ACC112 (cell line): ENCODE measurements around the gene NRG4.
A peak's percentile ranks its signal among the peaks of the same experiment; 100 is the strongest.

Experiments
- H2AFZ ChIP-seq: fragments of 200-600 bp; sonication (generic); one replicate; pipeline ENCODE4 v1.6.0; 2017; ENCODE audit warnings: antibody characterized with exemption, low read length; ENCODE audit not compliant: unreplicated experiment
- H3K27ac ChIP-seq: fragments of 200-600 bp; sonication (generic); 2 replicates; pipeline ENCODE4 v1.5.1; 2014; ENCODE audit warnings: low read depth, mild to moderate bottlenecking, antibody characterized with exemption, low read length, moderate library complexity
- H3K27me3 ChIP-seq: fragments of 200-600 bp; sonication (generic); 2 replicates; pipeline ENCODE4 v1.6.1; 2014; ENCODE audit warnings: mild to moderate bottlenecking, antibody characterized with exemption, low read length, moderate library complexity, mixed read lengths; ENCODE audit not compliant: insufficient read depth
- H3K36me3 ChIP-seq: fragments of 200-600 bp; sonication (generic); 2 replicates; pipeline ENCODE4 v1.6.1; 2016; ENCODE audit warnings: mild to moderate bottlenecking, antibody characterized with exemption, low read length, moderate library complexity, mixed read lengths; ENCODE audit not compliant: insufficient read depth
- H3K4me1 ChIP-seq: fragments of 200-600 bp; sonication (generic); one replicate; pipeline ENCODE4 v1.6.1; 2016; ENCODE audit warnings: low read length, mixed read lengths; ENCODE audit not compliant: insufficient read depth, unreplicated experiment, control insufficient read depth
- H3K4me3 ChIP-seq: fragments of 200-600 bp; sonication (generic); 2 replicates; pipeline ENCODE4 v1.5.1; 2014; ENCODE audit warnings: mild to moderate bottlenecking, low read depth, low read length
- H3K79me2 ChIP-seq: fragments of 200-600 bp; sonication (generic); one replicate; pipeline ENCODE4 v1.6.0; 2016; ENCODE audit warnings: low read length; ENCODE audit not compliant: control insufficient read depth, unreplicated experiment, insufficient read depth

The NRG4 gene

DNA sequence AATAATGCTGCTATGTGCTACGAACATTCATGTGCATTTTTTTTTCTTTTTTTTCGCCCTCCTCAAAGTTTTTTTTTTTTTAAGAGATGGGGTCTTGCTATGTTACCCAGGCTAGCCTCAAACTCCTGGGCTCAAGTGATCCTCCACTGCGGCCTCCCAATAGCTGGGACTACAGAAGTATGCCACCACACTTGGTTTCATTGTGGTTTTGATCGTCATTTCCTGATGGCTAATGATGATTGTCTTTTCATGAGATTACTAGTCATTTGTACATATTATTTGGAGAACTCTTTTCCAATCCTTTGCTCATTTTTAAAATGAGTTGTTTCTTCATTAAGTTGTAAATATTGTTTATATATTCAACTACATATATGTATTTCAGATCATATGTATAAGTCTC lies 59.7 kb downstream of the NRG4 start:
- no peaks in the 10 kb centered on the region for H3K79me2 ChIP-seq
- H3K4me3 ChIP-seq: no peak overlapping the region
- peaks cover 3% of the 10 kb centered on the region for H3K4me1 ChIP-seq
- no peak overlapping the region for H2AFZ ChIP-seq
- no peaks in the 10 kb centered on the region for H3K36me3 ChIP-seq
- H3K27me3 ChIP-seq: no peaks in the 10 kb centered on the region
- H3K27ac ChIP-seq: no peak overlapping the region

DNA sequence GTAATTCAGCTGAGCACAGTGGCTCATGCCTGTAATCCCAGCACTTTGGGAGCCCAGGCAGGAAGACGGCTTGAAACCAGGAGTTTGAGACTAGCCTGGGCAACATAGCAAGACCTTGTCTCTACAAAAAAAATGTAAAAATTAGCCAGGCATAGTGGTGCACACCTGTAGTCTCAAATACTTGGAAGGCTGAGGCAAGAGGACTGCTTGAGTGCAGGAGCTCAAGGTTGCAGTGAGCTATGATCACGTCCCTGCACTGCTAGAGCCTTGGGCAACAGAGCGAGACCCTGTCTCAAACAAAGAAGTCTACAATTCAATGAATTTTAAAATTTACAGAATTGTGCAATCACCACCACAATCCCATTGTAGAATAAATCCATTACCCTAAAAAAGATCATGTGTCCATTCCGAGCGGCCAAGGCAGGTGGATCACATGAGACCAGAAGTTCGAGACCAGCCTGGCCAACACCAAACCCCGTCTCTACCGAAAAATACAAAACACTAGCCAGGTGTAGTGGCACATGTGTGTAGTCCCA lies 63.4 kb downstream of the NRG4 start:
- Histone ChIP-seq H3K4me3 (no peak overlapping the region), H3K27me3 (no peaks in the 10 kb centered on the region), H3K27ac (no peak overlapping the region), H3K4me1 (peaks cover 27% of the 10 kb centered on the region), H3K36me3 (no peaks in the 10 kb centered on the region), H2AFZ (no peak overlapping the region), H3K79me2 (no peaks in the 10 kb centered on the region)

DNA sequence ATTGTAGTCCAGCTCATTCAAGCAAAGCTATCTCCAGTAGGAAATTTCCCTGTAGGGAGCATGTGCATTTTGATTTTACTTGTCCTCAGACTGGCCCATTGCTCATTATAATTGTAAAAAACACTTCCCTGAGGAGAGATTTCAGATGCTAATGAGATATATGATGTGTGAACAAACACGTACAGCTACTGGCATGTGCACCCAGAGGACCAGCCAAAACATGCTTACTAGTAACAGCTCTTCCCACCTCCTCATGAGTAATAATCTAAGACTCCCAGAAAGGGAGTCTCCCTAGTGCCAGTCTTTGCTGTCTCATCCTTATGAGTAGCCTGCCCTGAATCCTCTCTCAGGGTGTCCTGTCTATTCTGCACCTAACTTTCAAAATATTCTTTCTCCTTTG lies 65.1 kb downstream of the NRG4 start:
- Histone ChIP-seq H3K4me1 (peaks cover 30% of the 10 kb centered on the region), H3K79me2 (no peaks in the 10 kb centered on the region), H3K27me3 (no peaks in the 10 kb centered on the region), H2AFZ (no peak overlapping the region), H3K27ac (peak overlapping the region; percentile 16; the same call in 1 of the 2 replicates), H3K4me3 (no peak overlapping the region), H3K36me3 (no peaks in the 10 kb centered on the region)

DNA sequence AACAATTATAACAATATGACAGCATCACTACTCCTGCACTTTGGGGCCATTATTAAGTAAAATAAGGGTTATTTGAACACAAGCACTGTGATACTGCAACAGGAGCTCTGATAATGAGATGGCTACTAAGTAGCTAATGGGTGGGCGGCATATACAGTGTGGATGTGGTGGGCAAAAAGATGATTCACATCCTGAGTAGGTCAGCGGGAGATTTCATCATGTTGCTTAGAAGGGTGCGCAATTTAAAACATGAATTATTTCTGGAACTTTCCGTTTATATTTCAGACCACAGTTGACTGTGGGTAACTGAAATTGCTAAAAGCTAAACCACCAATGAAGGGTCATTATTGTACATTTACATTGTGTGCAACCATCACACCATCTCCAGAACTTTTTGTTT lies 66.3 kb downstream of the NRG4 start:
- Histone ChIP-seq H3K36me3 (no peaks in the 10 kb centered on the region), H3K27me3 (no peaks in the 10 kb centered on the region), H3K4me3 (no peak overlapping the region), H3K79me2 (no peaks in the 10 kb centered on the region), H3K4me1 (peaks cover 30% of the 10 kb centered on the region), H2AFZ (no peak overlapping the region), H3K27ac (no peak overlapping the region)

DNA sequence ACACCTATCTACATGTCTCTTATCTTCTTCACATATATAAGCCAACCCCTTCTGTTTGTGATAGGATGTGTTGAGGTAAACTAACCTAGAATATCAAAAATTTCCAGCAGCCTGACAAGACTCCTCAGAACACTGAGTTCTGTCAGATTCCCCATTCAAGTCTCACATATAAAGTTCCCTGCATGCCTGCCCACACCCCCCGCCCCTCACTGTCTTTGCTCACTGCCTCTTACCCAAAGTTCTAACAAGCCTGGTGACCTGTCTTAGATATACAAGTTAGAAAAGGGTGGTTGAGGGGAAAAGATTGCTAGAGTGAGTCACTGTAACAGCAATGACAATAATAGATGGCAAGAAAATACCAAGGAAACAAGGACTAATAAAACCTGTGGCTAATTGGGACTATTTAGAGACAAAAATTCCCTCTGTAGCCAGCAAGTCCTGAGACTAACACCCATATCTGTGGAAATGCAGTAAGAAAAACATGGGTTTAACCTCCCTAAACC lies 68.5 kb downstream of the NRG4 start:
- H2AFZ ChIP-seq: no peak overlapping the region
- no peaks in the 10 kb centered on the region for H3K27me3 ChIP-seq
- no peaks in the 10 kb centered on the region for H3K79me2 ChIP-seq
- H3K4me3 ChIP-seq: no peak overlapping the region
- no peak overlapping the region for H3K27ac ChIP-seq
- H3K4me1 ChIP-seq: peaks cover 30% of the 10 kb centered on the region
- peaks cover under 1% of the 10 kb centered on the region; the same call in 1 of the 2 replicates for H3K36me3 ChIP-seq

DNA sequence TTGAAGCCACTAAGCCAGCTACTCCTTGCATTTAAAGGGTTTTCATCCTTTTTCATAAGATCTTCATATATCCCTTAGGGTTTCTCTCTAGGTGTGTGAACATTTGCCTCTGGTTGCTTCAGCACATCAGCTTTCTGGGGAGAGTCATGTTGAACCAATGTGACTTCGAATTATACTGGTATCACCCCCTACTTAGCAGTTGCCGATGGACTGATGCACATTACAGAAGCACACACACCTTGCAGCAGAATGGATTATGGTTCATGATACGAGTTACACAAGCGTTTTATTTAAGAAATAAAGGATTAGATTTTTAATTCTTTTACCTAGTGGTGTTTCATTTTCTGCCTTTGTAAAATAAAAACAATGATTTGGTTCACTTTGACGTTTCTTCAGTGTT lies 69.0 kb downstream of the NRG4 start:
- Histone ChIP-seq H3K4me3 (no peak overlapping the region), H3K27ac (no peak overlapping the region), H3K79me2 (no peaks in the 10 kb centered on the region), H3K4me1 (peaks cover 30% of the 10 kb centered on the region), H3K36me3 (peaks cover 6% of the 10 kb centered on the region; the same call in 1 of the 2 replicates), H3K27me3 (no peaks in the 10 kb centered on the region), H2AFZ (no peak overlapping the region)

DNA sequence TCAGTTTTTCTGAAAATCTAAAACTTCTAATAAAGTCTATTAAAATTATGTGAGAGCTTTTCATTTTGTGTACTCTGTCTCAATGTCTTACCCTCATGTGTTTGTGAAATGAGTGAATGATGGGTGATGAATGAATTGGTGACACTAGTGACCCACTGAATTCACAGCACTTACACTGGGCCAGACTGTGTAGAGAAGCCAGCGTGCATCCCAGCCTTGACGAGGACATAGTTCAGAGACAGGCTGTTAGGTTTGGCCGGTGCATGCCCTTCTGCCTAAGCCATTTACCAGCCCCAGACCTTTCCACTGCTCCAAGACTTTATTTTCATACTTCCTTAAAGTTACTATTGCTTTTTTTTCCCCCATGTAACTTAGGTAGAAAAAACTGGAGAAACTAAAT lies 69.8 kb downstream of the NRG4 start:
- no peak overlapping the region for H3K27ac ChIP-seq
- no peak overlapping the region for H3K4me3 ChIP-seq
- no peaks in the 10 kb centered on the region for H3K27me3 ChIP-seq
- no peaks in the 10 kb centered on the region for H3K79me2 ChIP-seq
- no peak overlapping the region for H2AFZ ChIP-seq
- H3K36me3 ChIP-seq: peaks cover 12% of the 10 kb centered on the region
- H3K4me1 ChIP-seq: peaks cover 26% of the 10 kb centered on the region

DNA sequence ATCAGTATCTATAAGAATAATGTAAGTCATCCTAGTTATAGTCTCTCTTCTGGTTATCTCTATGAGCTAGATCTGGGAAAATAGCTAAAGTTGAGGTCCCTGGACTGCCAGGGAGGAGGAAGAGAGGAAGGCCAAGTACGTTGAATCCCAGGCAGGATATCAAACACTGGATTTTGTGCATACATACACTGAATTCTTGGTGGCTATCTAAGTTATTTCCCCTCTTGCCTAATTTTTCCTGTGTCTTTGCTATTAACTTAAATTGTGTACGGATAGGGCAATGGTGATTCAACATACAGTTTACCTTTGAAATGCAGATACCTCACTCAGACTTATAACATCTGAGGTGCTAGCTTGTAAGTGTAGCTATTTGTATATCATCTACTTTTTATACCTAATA lies 81.4 kb downstream of the NRG4 start:
- Histone ChIP-seq H3K79me2 (no peaks in the 10 kb centered on the region), H3K36me3 (peaks cover 27% of the 10 kb centered on the region), H2AFZ (no peak overlapping the region), H3K4me3 (no peak overlapping the region), H3K27ac (no peak overlapping the region), H3K27me3 (no peaks in the 10 kb centered on the region), H3K4me1 (no peaks in the 10 kb centered on the region)

DNA sequence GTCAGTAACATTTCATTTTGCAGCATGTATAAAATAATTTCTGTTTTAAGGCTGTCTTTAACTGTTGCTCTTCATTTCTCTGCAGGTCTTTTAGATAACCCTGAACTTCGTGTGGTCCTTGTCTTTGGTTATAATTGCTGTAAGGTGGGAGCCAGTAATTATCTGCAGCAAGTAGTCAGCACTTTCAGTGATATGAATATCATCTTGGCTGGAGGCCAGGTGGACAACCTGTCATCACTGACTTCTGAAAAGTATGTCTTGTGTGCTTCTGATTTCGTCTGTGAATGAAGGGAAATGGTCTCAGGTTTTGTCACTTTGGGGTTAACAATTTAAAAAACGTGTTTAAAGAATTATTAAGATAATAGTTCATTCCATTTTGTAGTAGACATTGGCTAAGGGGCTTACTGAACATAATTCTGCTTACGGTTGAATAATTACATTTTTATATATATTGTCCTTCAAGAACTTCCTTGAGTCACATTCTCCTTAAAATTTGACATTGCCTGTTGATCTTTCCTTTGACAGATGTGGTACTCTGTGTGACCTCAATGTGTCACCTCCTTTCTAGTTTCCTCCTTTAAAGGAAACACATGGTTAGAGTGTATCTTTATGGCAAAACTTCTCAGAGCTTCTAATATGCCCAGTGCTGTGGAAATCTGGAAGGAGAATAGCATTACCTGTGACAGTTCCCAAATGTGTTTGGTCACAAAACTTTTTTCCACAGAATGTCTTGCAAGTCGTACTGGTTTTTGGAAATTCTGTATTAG lies 82.2 kb downstream of the NRG4 start:
- H3K27ac ChIP-seq: no peak overlapping the region
- H3K36me3 ChIP-seq: peaks cover 21% of the 10 kb centered on the region

DNA sequence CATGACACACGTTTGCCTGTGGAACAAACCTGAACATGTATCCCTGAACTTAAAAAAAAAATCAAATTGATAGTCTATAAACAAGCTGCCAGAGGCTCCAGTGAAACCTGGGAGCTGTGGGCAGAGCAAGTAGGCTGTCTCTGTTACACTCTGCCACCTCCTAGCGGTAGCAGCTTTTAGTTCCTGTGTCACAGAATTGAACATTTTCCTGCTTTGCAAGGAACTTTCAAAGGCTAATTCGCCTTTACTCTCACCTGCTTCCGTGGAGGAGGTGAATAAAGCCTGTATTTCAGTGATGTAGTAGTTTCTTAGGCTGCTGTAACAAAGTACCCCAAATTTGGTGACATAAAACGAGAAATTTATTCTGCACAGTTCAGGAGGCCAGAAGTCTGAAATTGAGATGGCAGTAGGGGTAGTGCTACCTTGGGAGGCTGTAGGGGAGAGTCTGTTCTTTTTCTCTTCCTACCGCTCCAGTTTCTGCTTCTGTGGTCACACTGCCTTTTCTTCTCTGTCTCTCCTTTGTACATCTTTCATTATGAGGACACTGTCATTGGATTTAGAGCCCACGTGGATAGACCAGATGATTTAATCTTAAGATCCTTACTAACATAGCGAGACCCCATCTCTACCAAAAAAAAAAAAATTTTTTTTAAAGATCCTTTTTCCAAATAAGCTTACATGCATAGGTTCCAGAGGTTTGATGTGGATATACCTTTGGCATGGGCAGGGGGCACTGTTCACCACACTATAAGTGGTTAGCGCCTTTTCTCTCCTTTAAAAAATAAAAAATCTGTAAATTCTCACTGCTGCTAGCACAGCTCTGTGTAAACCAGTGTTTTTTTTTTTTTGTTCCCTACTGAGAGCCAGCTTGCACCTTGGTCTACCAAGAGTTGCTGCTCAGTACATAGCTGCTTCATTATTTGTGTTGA lies 83.3 kb downstream of the NRG4 start:
- no peaks in the 10 kb centered on the region for H3K4me1 ChIP-seq
- no peak overlapping the region for H3K4me3 ChIP-seq
- H2AFZ ChIP-seq: no peak overlapping the region
- H3K27me3 ChIP-seq: no peaks in the 10 kb centered on the region
- no peak overlapping the region for H3K27ac ChIP-seq
- peaks cover 20% of the 10 kb centered on the region for H3K36me3 ChIP-seq
- no peaks in the 10 kb centered on the region for H3K79me2 ChIP-seq

More for the DNA sequence above, 82.2 kb downstream of the NRG4 start:
- Histone ChIP-seq H3K79me2 (no peaks in the 10 kb centered on the region), H3K4me1 (no peaks in the 10 kb centered on the region), H3K4me3 (no peak overlapping the region), H2AFZ (no peak overlapping the region), H3K27me3 (no peaks in the 10 kb centered on the region)
